Measurements from ENCODE around the gene SPG11.
"Not testable (repeated sequence)": the region's sequence is repeated elsewhere in the genome, so short reads cannot be mapped to it uniquely, and the experiment has no call there.

Gene SPG11

GRCh38 chr15:44565387-44566154 is 97.9 kb downstream of the SPG11 start:
- no peak for DNase-seq (ENCODE audit: low spot score)

DNA sequence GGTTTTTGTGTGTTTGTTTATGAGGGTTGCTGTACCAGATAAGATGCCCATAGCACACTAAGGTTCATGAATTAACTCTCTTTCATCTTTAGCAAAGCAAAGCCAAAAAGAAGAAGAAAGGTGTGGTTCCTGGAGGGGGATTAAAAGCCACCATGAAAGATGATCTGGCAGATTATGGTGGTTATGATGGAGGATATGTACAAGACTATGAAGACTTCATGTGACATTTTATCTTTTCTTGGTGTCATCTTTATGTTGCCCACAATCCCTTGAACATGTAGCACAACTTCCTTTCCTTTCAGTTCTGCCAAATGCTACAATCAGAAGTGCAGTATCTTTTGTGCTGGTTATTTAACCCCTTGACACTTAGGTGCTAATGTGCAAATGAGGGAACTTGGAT is 102.5 kb downstream of the SPG11 start:
- DNase-seq (ENCODE audit: low spot score) = not testable (repeated sequence)

GRCh38 chr15:44554934-44555723 is 108.3 kb downstream of the SPG11 start:
- no peak for DNase-seq (ENCODE audit: low spot score)

DNA sequence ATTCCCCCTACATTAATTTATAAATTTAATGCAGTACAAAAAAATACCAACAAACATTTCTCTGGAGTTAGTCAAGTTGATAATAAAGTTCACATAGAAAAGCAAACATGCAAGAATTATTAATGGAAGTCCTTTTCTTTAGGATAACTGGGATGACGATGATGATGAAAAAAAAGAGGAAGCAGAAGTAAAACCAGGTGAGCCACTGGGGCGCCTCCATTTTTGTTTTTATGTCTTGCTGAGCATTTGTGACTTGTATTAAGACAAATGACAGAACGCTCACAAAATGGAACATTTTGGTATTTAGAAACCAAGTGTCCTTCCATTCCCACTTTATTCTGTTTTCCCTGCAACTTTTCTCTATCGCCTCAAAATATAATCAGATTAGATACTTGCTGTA is 112.7 kb downstream of the SPG11 start:
- DNase-seq (ENCODE audit: low spot score) = no peak

DNA sequence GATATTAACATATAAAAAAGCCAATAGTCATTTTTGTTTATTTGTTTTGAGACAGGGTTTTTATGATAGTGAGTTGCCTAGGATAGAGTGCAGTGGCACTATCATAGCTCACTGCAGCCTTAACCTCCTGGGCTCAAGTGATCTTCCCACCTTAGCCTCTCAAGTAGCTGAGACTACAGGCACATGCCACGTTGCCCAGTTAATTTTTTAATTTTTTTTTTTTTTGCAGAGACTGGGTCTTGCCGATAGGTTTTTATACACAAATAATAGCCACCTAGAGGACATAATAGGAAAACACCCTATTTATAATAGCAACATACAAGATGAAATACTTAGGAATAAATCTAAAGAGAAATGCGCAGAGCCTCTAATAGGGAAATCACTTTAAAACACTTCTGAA is 113.2 kb downstream of the SPG11 start:
- no peak for DNase-seq (ENCODE audit: low spot score)

- not testable (repeated sequence) for DNase-seq (ENCODE audit: low spot score)
These were observed 114.3 kb downstream of the SPG11 start for GRCh38 chr15:44549152-44549551.

- no peak for DNase-seq (ENCODE audit: low spot score)
These were observed 117.3 kb downstream of the SPG11 start for GRCh38 chr15:44545913-44546802.

- not testable (repeated sequence) for DNase-seq (ENCODE audit: low spot score)
These were observed 118.7 kb downstream of the SPG11 start for GRCh38 chr15:44544745-44545144.

- DNase-seq (ENCODE audit: low spot score) = no peak
These were observed 120.9 kb downstream of the SPG11 start for GRCh38 chr15:44542596-44542995.

GRCh38 chr15:44541282-44541958 is 122.0 kb downstream of the SPG11 start:
- no peak for DNase-seq (ENCODE audit: low spot score)

DNA sequence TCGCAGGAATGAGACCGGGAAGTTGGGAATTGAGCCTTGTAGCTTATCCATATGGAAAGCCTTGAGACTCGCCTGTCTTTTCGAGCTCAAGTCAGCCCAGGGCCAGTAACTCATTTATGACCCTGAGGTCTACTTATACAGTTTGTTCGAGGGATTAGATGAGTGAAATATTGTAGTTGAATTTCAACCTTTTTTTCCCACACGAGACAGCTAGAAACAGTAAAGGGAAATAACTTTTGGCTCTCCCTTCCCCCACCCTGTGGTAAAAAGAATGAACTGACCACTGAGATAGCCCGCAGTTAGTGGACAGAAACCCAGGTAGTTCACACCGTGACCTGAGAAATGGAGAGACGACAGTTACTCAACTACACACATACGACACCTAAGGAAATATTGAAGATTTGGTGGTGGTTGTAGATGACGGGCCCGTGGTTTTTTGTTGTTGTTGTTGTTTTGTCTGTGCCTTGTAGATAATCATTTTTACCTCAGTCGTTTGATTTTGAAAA is 125.7 kb downstream of the SPG11 start:
- DNase-seq (ENCODE audit: low spot score) = peak; percentile 30

GRCh38 chr15:44536962-44537734 is 126.3 kb downstream of the SPG11 start, which contains the start of gene EIF3J:
Gene EIF3J, plus strand, starts transcription at chr15:44537147. Its CDS starts 48 bp downstream, at chr15:44537195.
- DNase-seq (ENCODE audit: low spot score) = peak; percentile 90

- DNase-seq (ENCODE audit: low spot score) = peak; percentile 80
These were observed 127.0 kb downstream of the SPG11 start for GRCh38 chr15:44536302-44536961.

- peak; percentile 20 for DNase-seq (ENCODE audit: low spot score)
These were observed 127.8 kb downstream of the SPG11 start for GRCh38 chr15:44535523-44536301.

GRCh38 chr15:44535092-44535491 is 128.4 kb downstream of the SPG11 start:
- DNase-seq (ENCODE audit: low spot score) = no peak

- DNase-seq (ENCODE audit: low spot score) = no peak
These were observed 130.8 kb downstream of the SPG11 start for GRCh38 chr15:44532689-44533088.

- DNase-seq (ENCODE audit: low spot score) = not testable (repeated sequence)
These were observed 131.2 kb downstream of the SPG11 start for GRCh38 chr15:44532275-44532674.

DNA sequence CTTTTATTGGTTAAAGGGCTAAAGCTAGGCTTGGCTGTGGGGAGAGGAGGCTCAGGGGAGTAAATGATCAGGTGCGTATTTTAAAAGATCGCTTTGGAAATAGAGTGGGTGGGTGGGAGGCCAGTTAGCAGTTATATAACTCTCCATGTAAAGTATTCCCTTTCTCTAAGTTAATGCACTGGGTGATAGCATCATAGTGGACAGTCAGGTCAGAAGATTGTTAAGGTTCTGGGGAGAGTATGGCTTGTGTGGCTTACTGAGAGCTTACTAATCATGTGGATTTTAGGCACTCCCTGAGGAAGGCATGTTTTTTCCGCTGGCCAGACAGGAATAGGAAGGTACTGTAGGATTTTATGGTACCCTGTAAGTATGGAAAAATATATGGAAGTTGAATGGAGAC is 132.8 kb downstream of the SPG11 start:
- DNase-seq (ENCODE audit: low spot score) = no peak
